Measurements from ENCODE around the gene BTBD9. TPM values are rescaled to one million over a fixed set of nuclear protein-coding genes. Genes with fewer than 3 reads are reported as not detected.

The BTBD9 gene
- total RNA-seq, 1 donor from 2014 or later = 10.3 TPM

- Mint-ChIP-seq H3K4me1 (ENCODE audit: low read depth, unreplicated experiment) (peaks cover 6% of the 10 kb centered on the region), H3K27ac (ENCODE audit: unreplicated experiment) (no peak overlapping the region), H3K4me3 (ENCODE audit: unreplicated experiment) (no peak overlapping the region), H3K27me3 (ENCODE audit: low read depth, unreplicated experiment) (no peaks in the 10 kb centered on the region), H3K36me3 (ENCODE audit: low read depth, unreplicated experiment) (no peaks in the 10 kb centered on the region), H3K9me3 (ENCODE audit: unreplicated experiment) (no peaks in the 10 kb centered on the region)
- peaks cover 3% of the 10 kb centered on the region for H4K20me1 ChIP-seq (ENCODE audit: insufficient read depth, low read length)
- H3K4me1 ChIP-seq (ENCODE audit: insufficient read depth, low read length) = no peaks in the 10 kb centered on the region
- H3K27me3 ChIP-seq (ENCODE audit: insufficient read depth, low read length) = no peaks in the 10 kb centered on the region
- no peak overlapping the region for H3K27ac ChIP-seq (ENCODE audit: low read depth, low read length)
- H3K9ac ChIP-seq (ENCODE audit: low read length) = no peak overlapping the region
- no peak for DNase-seq (ENCODE audit: low read depth)
- no peak for FAIRE-seq
- H3K4me3 ChIP-seq (ENCODE audit: insufficient read depth, low read depth, low read length) = no peak overlapping the region
- no peak overlapping the region for H2AFZ ChIP-seq (ENCODE audit: low read depth, low read length)
- no peaks in the 10 kb centered on the region for H3K79me2 ChIP-seq (ENCODE audit: insufficient read depth, low read length)
- H3K9me3 ChIP-seq (ENCODE audit: insufficient read depth, low read depth, low read length) = no peaks in the 10 kb centered on the region
- no peak for TF ChIP-seq CTCF (IDR thresholded peaks at IDR 0.05; ENCODE audit: insufficient read depth, low read depth, low read length)
- no peak for TF ChIP-seq EZH2 (IDR thresholded peaks at IDR 0.05; ENCODE audit: insufficient read depth, low read length)
- no peaks in the 10 kb centered on the region for H3K36me3 ChIP-seq (ENCODE audit: insufficient read depth, low read length)
- H3K4me2 ChIP-seq (ENCODE audit: low read length) = peak overlapping the region; percentile 19
Observed at GRCh38 chr6:38499529-38500096, 140.1 kb downstream of the BTBD9 start.

- H3K27me3 ChIP-seq (ENCODE audit: insufficient read depth, low read length) = no peaks in the 10 kb centered on the region
- no peaks in the 10 kb centered on the region for H3K27me3 Mint-ChIP-seq (ENCODE audit: low read depth, unreplicated experiment)
- H4K20me1 ChIP-seq (ENCODE audit: insufficient read depth, low read length) = peaks cover 3% of the 10 kb centered on the region
- no peaks in the 10 kb centered on the region for H3K4me1 ChIP-seq (ENCODE audit: insufficient read depth, low read length)
- H2AFZ ChIP-seq (ENCODE audit: low read depth, low read length) = no peak overlapping the region
- no peak overlapping the region for H3K27ac Mint-ChIP-seq (ENCODE audit: unreplicated experiment)
- no peak overlapping the region for H3K4me3 Mint-ChIP-seq (ENCODE audit: unreplicated experiment)
- H3K9me3 ChIP-seq (ENCODE audit: insufficient read depth, low read depth, low read length) = no peaks in the 10 kb centered on the region
- H3K4me1 Mint-ChIP-seq (ENCODE audit: low read depth, unreplicated experiment) = peaks cover 6% of the 10 kb centered on the region
- H3K9ac ChIP-seq (ENCODE audit: low read length) = no peak overlapping the region
- H3K27ac ChIP-seq (ENCODE audit: low read depth, low read length) = no peak overlapping the region
- no peaks in the 10 kb centered on the region for H3K36me3 ChIP-seq (ENCODE audit: insufficient read depth, low read length)
- H3K4me2 ChIP-seq (ENCODE audit: low read length) = no peak overlapping the region
- H3K36me3 Mint-ChIP-seq (ENCODE audit: low read depth, unreplicated experiment) = no peaks in the 10 kb centered on the region
- no peak for TF ChIP-seq CTCF (IDR thresholded peaks at IDR 0.05; ENCODE audit: insufficient read depth, low read depth, low read length)
- no peak for TF ChIP-seq EZH2 (IDR thresholded peaks at IDR 0.05; ENCODE audit: insufficient read depth, low read length)
- DNase-seq (ENCODE audit: low read depth) = no peak
- no peak for FAIRE-seq
- no peaks in the 10 kb centered on the region for H3K9me3 Mint-ChIP-seq (ENCODE audit: unreplicated experiment)
- no peaks in the 10 kb centered on the region for H3K79me2 ChIP-seq (ENCODE audit: insufficient read depth, low read length)
- H3K4me3 ChIP-seq (ENCODE audit: insufficient read depth, low read depth, low read length) = no peak overlapping the region
Observed at GRCh38 chr6:38498805-38499445, 140.8 kb downstream of the BTBD9 start.

- peaks cover 6% of the 10 kb centered on the region for H3K4me1 Mint-ChIP-seq (ENCODE audit: low read depth, unreplicated experiment)
- H3K36me3 Mint-ChIP-seq (ENCODE audit: low read depth, unreplicated experiment) = no peaks in the 10 kb centered on the region
- no peaks in the 10 kb centered on the region for H3K9me3 Mint-ChIP-seq (ENCODE audit: unreplicated experiment)
- no peaks in the 10 kb centered on the region for H3K27me3 Mint-ChIP-seq (ENCODE audit: low read depth, unreplicated experiment)
- no peak overlapping the region for H3K27ac Mint-ChIP-seq (ENCODE audit: unreplicated experiment)
- H2AFZ ChIP-seq (ENCODE audit: low read depth, low read length) = no peak overlapping the region
- H3K4me3 ChIP-seq (ENCODE audit: insufficient read depth, low read depth, low read length) = no peak overlapping the region
- no peak overlapping the region for H3K9ac ChIP-seq (ENCODE audit: low read length)
- FAIRE-seq = no peak
- H3K79me2 ChIP-seq (ENCODE audit: insufficient read depth, low read length) = no peaks in the 10 kb centered on the region
- no peak overlapping the region for H3K4me3 Mint-ChIP-seq (ENCODE audit: unreplicated experiment)
- H3K9me3 ChIP-seq (ENCODE audit: insufficient read depth, low read depth, low read length) = no peaks in the 10 kb centered on the region
- no peaks in the 10 kb centered on the region for H3K4me1 ChIP-seq (ENCODE audit: insufficient read depth, low read length)
- peaks cover 3% of the 10 kb centered on the region for H4K20me1 ChIP-seq (ENCODE audit: insufficient read depth, low read length)
- no peak overlapping the region for H3K27ac ChIP-seq (ENCODE audit: low read depth, low read length)
- no peaks in the 10 kb centered on the region for H3K36me3 ChIP-seq (ENCODE audit: insufficient read depth, low read length)
- H3K4me2 ChIP-seq (ENCODE audit: low read length) = no peak overlapping the region
- no peak for DNase-seq (ENCODE audit: low read depth)
- no peaks in the 10 kb centered on the region for H3K27me3 ChIP-seq (ENCODE audit: insufficient read depth, low read length)
- TF ChIP-seq EZH2 (IDR thresholded peaks at IDR 0.05; ENCODE audit: insufficient read depth, low read length) (no peak), CTCF (IDR thresholded peaks at IDR 0.05; ENCODE audit: insufficient read depth, low read depth, low read length) (no peak)
Observed at GRCh38 chr6:38498085-38498484, 141.6 kb downstream of the BTBD9 start.
